ENCODE data around the gene AGO3. TPM values are rescaled to one million over a fixed set of nuclear protein-coding genes. Genes with fewer than 3 reads are reported as not detected.
"Not testable (repeated sequence)": the region's sequence is repeated elsewhere in the genome, so short reads cannot be mapped to it uniquely, and the experiment has no call there.

The AGO3 gene
- total RNA-seq, 1 donor from 2014 or later, result 32.7 TPM

- peaks cover 14% of the 10 kb centered on the region for H3K27me3 Mint-ChIP-seq (ENCODE audit: unreplicated experiment)
- H3K9me3 Mint-ChIP-seq (ENCODE audit: unreplicated experiment), result peaks cover 6% of the 10 kb centered on the region
Measured at GRCh38 chr1:35887508-35887907, 43.4 kb upstream of the AGO3 start.

GRCh38 chr1:35888255-35888654 is 42.6 kb upstream of the AGO3 start:
- TF ChIP-seq CTCF (IDR thresholded peaks at IDR 0.05; ENCODE audit: partially characterized antibody, unreplicated experiment), result no peak
- Mint-ChIP-seq H3K27me3 (ENCODE audit: unreplicated experiment) (peaks cover 15% of the 10 kb centered on the region), H3K4me3 (ENCODE audit: unreplicated experiment) (no peak overlapping the region), H3K4me1 (ENCODE audit: low read depth, unreplicated experiment) (peaks cover 40% of the 10 kb centered on the region), H3K9me3 (ENCODE audit: unreplicated experiment) (peaks cover 6% of the 10 kb centered on the region), H3K27ac (ENCODE audit: unreplicated experiment) (no peak overlapping the region), H3K36me3 (ENCODE audit: unreplicated experiment) (peaks cover 3% of the 10 kb centered on the region)
- DNase-seq, result no peak

More at GRCh38 chr1:35887508-35887907, 43.4 kb upstream of the AGO3 start:
- peak overlapping the region; percentile 80 for H3K4me3 Mint-ChIP-seq (ENCODE audit: unreplicated experiment)
- H3K36me3 Mint-ChIP-seq (ENCODE audit: unreplicated experiment), result peaks cover 3% of the 10 kb centered on the region
- no peak for DNase-seq
- peaks cover 40% of the 10 kb centered on the region for H3K4me1 Mint-ChIP-seq (ENCODE audit: low read depth, unreplicated experiment)
- TF ChIP-seq CTCF (IDR thresholded peaks at IDR 0.05; ENCODE audit: partially characterized antibody, unreplicated experiment), result no peak
- H3K27ac Mint-ChIP-seq (ENCODE audit: unreplicated experiment), result peak overlapping the region; percentile 84

- not testable (repeated sequence) for DNase-seq; H3K27ac Mint-ChIP-seq (ENCODE audit: unreplicated experiment); H3K4me3 Mint-ChIP-seq (ENCODE audit: unreplicated experiment); H3K9me3 Mint-ChIP-seq (ENCODE audit: unreplicated experiment); H3K36me3 Mint-ChIP-seq (ENCODE audit: unreplicated experiment)
- Mint-ChIP-seq H3K4me1 (ENCODE audit: low read depth, unreplicated experiment) (peaks cover 40% of the 10 kb centered on the region), H3K27me3 (ENCODE audit: unreplicated experiment) (peaks cover 15% of the 10 kb centered on the region)
Measured at GRCh38 chr1:35888981-35889380, 41.9 kb upstream of the AGO3 start.

GRCh38 chr1:35893051-35893879 is 37.6 kb upstream of the AGO3 start:
- Mint-ChIP-seq H3K4me1 (ENCODE audit: low read depth, unreplicated experiment) (peaks cover 7% of the 10 kb centered on the region), H3K9me3 (ENCODE audit: unreplicated experiment) (no peaks in the 10 kb centered on the region), H3K27ac (ENCODE audit: unreplicated experiment) (no peak overlapping the region), H3K4me3 (ENCODE audit: unreplicated experiment) (no peak overlapping the region), H3K36me3 (ENCODE audit: unreplicated experiment) (peaks cover 3% of the 10 kb centered on the region), H3K27me3 (ENCODE audit: unreplicated experiment) (peaks cover 4% of the 10 kb centered on the region)
- DNase-seq, result no peak
- TF ChIP-seq CTCF (IDR thresholded peaks at IDR 0.05; ENCODE audit: partially characterized antibody, unreplicated experiment), result no peak

GRCh38 chr1:35894183-35894582 is 36.7 kb upstream of the AGO3 start:
- no peaks in the 10 kb centered on the region for H3K9me3 Mint-ChIP-seq (ENCODE audit: unreplicated experiment)
- H3K36me3 Mint-ChIP-seq (ENCODE audit: unreplicated experiment), result peaks cover 3% of the 10 kb centered on the region
- H3K27me3 Mint-ChIP-seq (ENCODE audit: unreplicated experiment), result peaks cover 4% of the 10 kb centered on the region
- no peak for DNase-seq
- H3K27ac Mint-ChIP-seq (ENCODE audit: unreplicated experiment), result no peak overlapping the region
- H3K4me1 Mint-ChIP-seq (ENCODE audit: low read depth, unreplicated experiment), result peaks cover 2% of the 10 kb centered on the region
- no peak overlapping the region for H3K4me3 Mint-ChIP-seq (ENCODE audit: unreplicated experiment)
- no peak for TF ChIP-seq CTCF (IDR thresholded peaks at IDR 0.05; ENCODE audit: partially characterized antibody, unreplicated experiment)
